SK-N-SH (cell line): Measurements from ENCODE around the gene PTEN.

Experiments
- CHD2 ChIP-seq: fragments of 150-350 bp; IDR thresholded peaks from 2 replicates; pipeline ENCODE4 v1.6.1; 2018; ENCODE audit warnings: low read length; ENCODE audit not compliant: partially characterized antibody
- CTCF ChIP-seq: fragments of 200-600 bp; sonication (generic); IDR thresholded peaks from 2 replicates; pipeline ENCODE4 v1.6.1; 2017; ENCODE audit warnings: antibody characterized with exemption, mild to moderate bottlenecking, moderate library complexity
- EP300 ChIP-seq, 2 experiments: IDR thresholded peaks; 2 replicates each; pipeline versions ENCODE4 v1.4.0 to v1.6.1; 2012; ENCODE audit warnings: borderline replicate concordance in 1 of 2, low read depth in 1 of 2, low read length in 1 of 2
- POLR2AphosphoS5 ChIP-seq: IDR thresholded peaks from 2 replicates; pipeline ENCODE4 v1.6.1; 2012; ENCODE audit warnings: low read depth, low read length
- RCOR1 ChIP-seq: fragments of 150-350 bp; IDR thresholded peaks from 2 replicates; pipeline ENCODE4 v1.6.1; 2017; ENCODE audit warnings: antibody characterized with exemption, low read length
- RXRA ChIP-seq: IDR thresholded peaks from 2 replicates; pipeline ENCODE4 v1.4.0; 2012; ENCODE audit warnings: low read depth, mild to moderate bottlenecking, borderline replicate concordance
- TAF1 ChIP-seq: IDR thresholded peaks from 2 replicates; pipeline ENCODE4 v1.6.1; 2012; ENCODE audit warnings: low read depth, mild to moderate bottlenecking, low read length, moderate library complexity, borderline replicate concordance
- YY1 ChIP-seq: IDR thresholded peaks from 2 replicates; pipeline ENCODE4 v1.4.0; 2012; ENCODE audit warnings: low read depth, mild to moderate bottlenecking

- TF ChIP-seq RCOR1 (no peak), RXRA (no peak), YY1 (no peak), CTCF (no peak), TAF1 (no peak), EP300 (IDR thresholded peaks at IDR 0.05; ENCODE audit: borderline replicate concordance in 1 of 2, low read depth in 1 of 2, low read length in 1 of 2) (no peak), POLR2AphosphoS5 (no peak), CHD2 (no peak)
Observed at GRCh38 chr10:87896216-87896615, 32.8 kb downstream of the PTEN start.
